Spleen (tissue), 7 donors: ENCODE data around the gene THBS4.

Experiments
- CTCF ChIP-seq, 11 experiments: fragments of 200-600 bp in 7 of 11; fragments of 450-650 bp in 4 of 11; sonication (generic) in 4 of 11; IDR thresholded peaks in 8 of 11; conservative IDR thresholded peaks in 3 of 11; 1 replicate in 7 of 11; 2 replicates in 4 of 11; pipeline versions ENCODE4 v1.4.0 to v1.8.0; 2016 to 2021; ENCODE audit warnings: antibody characterized with exemption in 11 of 11, inconsistent platforms in 4 of 11, mild to moderate bottlenecking in 1 of 11
- POLR2A ChIP-seq, 3 donors: fragments of 450-650 bp; IDR thresholded peaks; one replicate each; pipeline ENCODE4 v1.5.1; 2017; ENCODE audit warnings: antibody characterized with exemption in 3 of 3, mild to moderate bottlenecking in 1 of 3
- donor health status: DM: no; HTN: no; CAD: no; lungs with moderate emphysema.
- donor health status: DM: no; HTN: no; CAD: no.
- donor health status: DM: no; HTN: no; CAD: no.

DNA sequence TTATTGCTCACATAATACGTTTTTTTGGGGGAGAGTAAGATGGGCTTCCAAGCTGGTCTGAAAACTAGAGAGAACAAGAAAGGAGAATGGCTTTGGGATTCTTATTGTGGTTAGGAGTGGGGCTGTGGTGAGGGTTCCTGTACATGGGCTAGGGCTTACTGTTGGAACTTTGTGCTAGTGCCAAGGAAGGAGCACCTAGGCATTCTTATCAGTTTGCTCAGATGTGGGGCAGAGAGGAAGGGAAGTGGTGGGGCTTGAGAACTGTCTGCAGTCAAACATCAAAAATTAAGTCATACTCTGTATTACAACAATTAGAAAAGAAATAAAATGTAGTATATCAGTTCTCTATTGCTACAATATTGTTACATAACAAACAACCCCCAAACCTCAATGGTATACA, 4.0 kb upstream of the THBS4 start:
- TF ChIP-seq CTCF (IDR thresholded peaks at IDR 0.05 in 8 of 11, conservative IDR thresholded peaks at IDR 0.05 in 3 of 11): no peak
- TF ChIP-seq POLR2A (IDR thresholded peaks at IDR 0.05): no peak
